NCI-H69 (cell line): ENCODE results near the gene OLFM1.
A peak's percentile ranks its signal among the peaks of the same experiment; 100 is the strongest.

Experiments
- DNase-seq: peaks from one replicate; lab custom pipeline; 2025; lab: John Stamatoyannopoulos, UW

Gene OLFM1

GRCh38 chr9:135087489-135087792 lies at the start of gene OLFM1:
Gene OLFM1 (plus strand): TSS chr9:135087668. CDS start chr9:135087990, 322 bp downstream.
- peak; percentile 92 for DNase-seq

GRCh38 chr9:135038331-135038730 lies 49.1 kb upstream of the OLFM1 start:
- no peak for DNase-seq

- no peak for DNase-seq
These were observed 48.6 kb upstream of the OLFM1 start for GRCh38 chr9:135038826-135039225.

GRCh38 chr9:135039266-135039870 lies 48.1 kb upstream of the OLFM1 start:
- DNase-seq = no peak

- peak; percentile 16 for DNase-seq
These were observed 47.4 kb upstream of the OLFM1 start for GRCh38 chr9:135039916-135040645.

GRCh38 chr9:135040892-135041291 lies 46.6 kb upstream of the OLFM1 start:
- DNase-seq = no peak

- DNase-seq = no peak
These were observed 44.1 kb upstream of the OLFM1 start for GRCh38 chr9:135043345-135043744.

- DNase-seq = no peak
These were observed 42.1 kb upstream of the OLFM1 start for GRCh38 chr9:135045264-135045927.

- DNase-seq = no peak
These were observed 41.3 kb upstream of the OLFM1 start for GRCh38 chr9:135045928-135046738.

GRCh38 chr9:135046739-135047350 lies 40.6 kb upstream of the OLFM1 start:
- DNase-seq = no peak

GRCh38 chr9:135047521-135047920 lies 39.9 kb upstream of the OLFM1 start:
- DNase-seq = no peak

GRCh38 chr9:135048046-135048757 lies 39.3 kb upstream of the OLFM1 start:
- no peak for DNase-seq

- DNase-seq = peak; percentile 9
These were observed 38.6 kb upstream of the OLFM1 start for GRCh38 chr9:135048758-135049444.

- no peak for DNase-seq
These were observed 38.0 kb upstream of the OLFM1 start for GRCh38 chr9:135049460-135049859.

GRCh38 chr9:135050072-135050990 lies 37.1 kb upstream of the OLFM1 start:
- DNase-seq = no peak

- DNase-seq = no peak
These were observed 36.0 kb upstream of the OLFM1 start for GRCh38 chr9:135051316-135052038.

- DNase-seq = no peak
These were observed 34.3 kb upstream of the OLFM1 start for GRCh38 chr9:135053133-135053532.

- no peak for DNase-seq
These were observed 32.3 kb upstream of the OLFM1 start for GRCh38 chr9:135055181-135055580.

GRCh38 chr9:135056541-135056940 lies 30.9 kb upstream of the OLFM1 start:
- DNase-seq = no peak
